H9 (cell line): ENCODE results near the gene PARP1. TPM values are rescaled to one million over a fixed set of nuclear protein-coding genes. Genes with fewer than 3 reads are reported as not detected.

Experiments
- DNase-seq: peaks from one replicate; pipeline ENCODE4 v3.0.0-alpha.2; 2017
- H2AFZ ChIP-seq: one replicate; pipeline ENCODE4 v1.6.1; 2013; ENCODE audit warnings: mild to moderate bottlenecking, low read length, control low read depth, moderate library complexity
- H2AK5ac ChIP-seq: 2 replicates; pipeline ENCODE4 v1.6.1; 2013; ENCODE audit warnings: low read length, control low read depth, mixed read lengths; ENCODE audit not compliant: insufficient read length
- H2BK120ac ChIP-seq: one replicate; pipeline ENCODE4 v1.6.1; 2013; ENCODE audit warnings: low read depth, mild to moderate bottlenecking, low read length, control low read depth, inconsistent platforms; ENCODE audit not compliant: poor library complexity, severe bottlenecking
- H2BK12ac ChIP-seq: 2 replicates; pipeline ENCODE4 v1.6.1; 2013; ENCODE audit warnings: low read length, control low read depth, mixed read lengths, low read depth; ENCODE audit not compliant: insufficient read length
- H2BK15ac ChIP-seq: 2 replicates; pipeline ENCODE4 v1.6.1; 2013; ENCODE audit warnings: low read depth, low read length, control low read depth
- H2BK20ac ChIP-seq: one replicate; pipeline ENCODE4 v1.6.1; 2013; ENCODE audit warnings: low read depth, mild to moderate bottlenecking, low read length, control low read depth, inconsistent platforms; ENCODE audit not compliant: poor library complexity, severe bottlenecking
- H2BK5ac ChIP-seq: 2 replicates; pipeline ENCODE4 v1.6.1; 2013; ENCODE audit warnings: low read length, control low read depth, mixed read lengths; ENCODE audit not compliant: insufficient read length
- H3K14ac ChIP-seq: 2 replicates; pipeline ENCODE4 v1.6.1; 2013; ENCODE audit warnings: low read length, control low read depth; ENCODE audit not compliant: insufficient read depth
- H3K18ac ChIP-seq: 2 replicates; pipeline ENCODE4 v1.6.1; 2013; ENCODE audit warnings: low read depth, mild to moderate bottlenecking, mixed read lengths, low read length, control low read depth; ENCODE audit not compliant: insufficient read length
- H3K23ac ChIP-seq: 2 replicates; pipeline ENCODE4 v1.6.1; 2013; ENCODE audit warnings: low read length, control low read depth, mixed read lengths, low read depth; ENCODE audit not compliant: insufficient read length
- H3K23me2 ChIP-seq: 2 replicates; pipeline ENCODE4 v1.6.1; 2013; ENCODE audit warnings: low read depth, mild to moderate bottlenecking, mixed read lengths, low read length, control low read depth; ENCODE audit not compliant: insufficient read length, poor library complexity, severe bottlenecking
- H3K27ac ChIP-seq: 2 replicates; pipeline ENCODE4 v1.5.1; 2013; ENCODE audit warnings: low read length, control low read depth, mixed read lengths, low read depth; ENCODE audit not compliant: insufficient read length
- H3K27me3 ChIP-seq: 2 replicates; pipeline ENCODE4 v1.6.1; 2013; ENCODE audit warnings: low read length, control low read depth, inconsistent platforms; ENCODE audit not compliant: insufficient read depth
- H3K4ac ChIP-seq: 2 replicates; pipeline ENCODE4 v1.6.1; 2013; ENCODE audit warnings: low read depth, mild to moderate bottlenecking, control low read depth, inconsistent platforms, low read length, moderate library complexity
- H3K4me1 ChIP-seq: 2 replicates; pipeline ENCODE4 v1.6.1; 2013; ENCODE audit warnings: low read length, control low read depth, inconsistent platforms; ENCODE audit not compliant: insufficient read depth
- H3K4me2 ChIP-seq: 2 replicates; pipeline ENCODE4 v1.6.1; 2013; ENCODE audit warnings: low read length, control low read depth, mixed read lengths; ENCODE audit not compliant: insufficient read length, insufficient read depth
- H3K56ac ChIP-seq: 2 replicates; pipeline ENCODE4 v1.6.1; 2013; ENCODE audit warnings: low read depth, mild to moderate bottlenecking, mixed read lengths, low read length, control low read depth; ENCODE audit not compliant: insufficient read length
- H3K79me1 ChIP-seq: 2 replicates; pipeline ENCODE4 v1.6.1; 2013; ENCODE audit warnings: low read depth, mild to moderate bottlenecking, moderate library complexity, low read length, control low read depth, inconsistent platforms; ENCODE audit not compliant: insufficient read depth, poor library complexity, severe bottlenecking
- H3K79me2 ChIP-seq: 2 replicates; pipeline ENCODE4 v1.6.1; 2013; ENCODE audit warnings: low read length, control low read depth, inconsistent platforms; ENCODE audit not compliant: insufficient read depth
- H3K9ac ChIP-seq: 2 replicates; pipeline ENCODE4 v1.6.1; 2013; ENCODE audit warnings: low read length, control low read depth, mixed read lengths; ENCODE audit not compliant: insufficient read length; ENCODE audit errors: extremely low read depth
- H3K9me3 ChIP-seq: one replicate; pipeline ENCODE4 v1.6.1; 2013; ENCODE audit warnings: low read depth, low read length, inconsistent platforms; ENCODE audit not compliant: control insufficient read depth
- H3T11ph ChIP-seq: one replicate; pipeline ENCODE4 v1.6.1; 2013; ENCODE audit warnings: mild to moderate bottlenecking, low read length, control low read depth, inconsistent platforms
- H4K20me1 ChIP-seq: one replicate; pipeline ENCODE4 v1.6.1; 2013; ENCODE audit not compliant: control insufficient read depth, insufficient read length, insufficient read depth
- H4K5ac ChIP-seq: 2 replicates; pipeline ENCODE4 v1.6.1; 2013; ENCODE audit warnings: low read depth, mild to moderate bottlenecking, mixed read lengths, low read length, control low read depth; ENCODE audit not compliant: insufficient read length
- H4K8ac ChIP-seq: replicated peaks from 2 replicates; pipeline ENCODE4 v1.6.1; 2013; ENCODE audit warnings: low read length, control low read depth, mixed read lengths, low read depth; ENCODE audit not compliant: insufficient read length
- H4K91ac ChIP-seq: 2 replicates; pipeline ENCODE4 v1.6.1; 2013; ENCODE audit warnings: low read depth, mild to moderate bottlenecking, moderate library complexity, mixed read lengths, low read length, control low read depth; ENCODE audit not compliant: insufficient read length
- H3K27ac Mint-ChIP-seq, 3 experiments: 2 replicates in 2 of 3; 3 replicates in 1 of 3; pipeline ENCODE4 v1.8.0; 2020 to 2021; ENCODE audit warnings: mixed read lengths in 3 of 3, mild to moderate bottlenecking in 1 of 3, moderate library complexity in 1 of 3
- H3K27me3 Mint-ChIP-seq: 2 replicates; pipeline ENCODE4 v1.8.0; 2021; ENCODE audit warnings: low read depth, mild to moderate bottlenecking, moderate library complexity, mixed read lengths
- H3K36me3 Mint-ChIP-seq, 3 experiments: 2 replicates in 2 of 3; 3 replicates in 1 of 3; pipeline ENCODE4 v1.8.0; 2020 to 2021; ENCODE audit warnings: low read depth in 3 of 3, mixed read lengths in 3 of 3; ENCODE audit not compliant: insufficient read depth in 1 of 3
- H3K4me1 Mint-ChIP-seq, 2 experiments: 2 replicates each; pipeline ENCODE4 v1.8.0; 2020; ENCODE audit warnings: mixed read lengths in 2 of 2
- H3K4me3 Mint-ChIP-seq, 2 experiments: 2 replicates in 1 of 2; 3 replicates in 1 of 2; pipeline ENCODE4 v1.8.0; 2020 to 2021; ENCODE audit warnings: mild to moderate bottlenecking in 2 of 2, mixed read lengths in 2 of 2, moderate library complexity in 1 of 2
- H3K9me3 Mint-ChIP-seq, 2 experiments: 2 replicates in 1 of 2; 3 replicates in 1 of 2; pipeline ENCODE4 v1.8.0; 2020; ENCODE audit warnings: mild to moderate bottlenecking in 2 of 2, mixed read lengths in 2 of 2, moderate library complexity in 1 of 2
- WGBS: extraction: QIAGEN DNeasy Blood & Tissue Kit; methylation state at CpG from one replicate; pipeline ENCODE4 v1.1.7; 2013; ENCODE audit warnings: missing lambda C conversion rate, low lambda C conversion rate, mixed read lengths; ENCODE audit not compliant: insufficient read length; ENCODE audit errors: extremely low coverage; 5-methylcytosine and 5-hydroxymethylcytosine counted together
- total RNA-seq: library from RNA; stranded (reverse); gene quantifications from 2 replicates; pipeline ENCODE4 v1.2.1, GENCODE V29; 2021
- TF ChIP-seq, protein P1 (sequence below): fragments of 200-600 bp; sonication (generic); conservative IDR thresholded peaks from 3 replicates; pipeline ENCODE4 v1.8.0; 2021; ENCODE audit warnings: antibody characterized with exemption, mild to moderate bottlenecking

Gene PARP1
- total RNA-seq, 1 experiment from 2014 or later = 337 TPM

DNA sequence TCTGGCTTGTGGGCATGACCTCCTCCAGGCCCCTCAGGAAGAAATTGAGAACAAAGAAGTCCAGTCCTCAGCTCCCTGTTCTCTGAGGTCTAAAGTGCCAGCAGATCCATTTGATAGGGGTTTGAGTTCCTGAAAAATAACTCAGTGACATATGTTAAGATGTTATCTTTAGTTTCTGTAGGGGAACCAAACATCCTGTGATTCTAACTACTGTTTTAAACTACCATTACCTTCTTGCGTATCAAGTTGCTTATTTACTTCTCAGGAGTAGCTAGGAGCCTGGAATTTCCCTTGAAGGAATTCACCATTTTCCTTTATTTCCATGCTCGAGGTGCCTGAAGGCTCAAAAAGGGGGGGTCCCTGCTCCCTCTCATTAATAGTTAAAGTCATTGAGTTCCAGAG is 80.1 kb downstream of the PARP1 start:
- H3K4me1 ChIP-seq = no peaks in the 10 kb centered on the region
- Mint-ChIP-seq H3K4me3 (no peak overlapping the region), H3K36me3 (no peaks in the 10 kb centered on the region), H3K27me3 (peaks cover 3% of the 10 kb centered on the region; the same call in 1 of the 2 replicates), H3K27ac (no peak overlapping the region), H3K4me1 (no peaks in the 10 kb centered on the region; a peak in 1 of 4 replicates), H3K9me3 (no peaks in the 10 kb centered on the region)
- WGBS = no CpG with 5 or more reads among the region's 2 CpGs
- H4K8ac ChIP-seq = no peak overlapping the region
- no peak for DNase-seq
- no peak overlapping the region for H2AFZ ChIP-seq
- H3K18ac ChIP-seq = no peak overlapping the region
- H3K14ac ChIP-seq = no peak overlapping the region
- no peak overlapping the region for H2BK120ac ChIP-seq
- H3K4me2 ChIP-seq = no peak overlapping the region
- no peak overlapping the region for H2AK5ac ChIP-seq
- H3K27ac ChIP-seq = no peak overlapping the region
- H2BK5ac ChIP-seq = no peak overlapping the region
- H2BK20ac ChIP-seq = no peak overlapping the region
- no peak overlapping the region for H3T11ph ChIP-seq
- H3K4ac ChIP-seq = no peak overlapping the region
- no peak overlapping the region for H3K9ac ChIP-seq
- no peaks in the 10 kb centered on the region for H4K20me1 ChIP-seq
- H3K27me3 ChIP-seq = no peaks in the 10 kb centered on the region
- no peak overlapping the region for H3K23ac ChIP-seq
- no peaks in the 10 kb centered on the region for H3K79me2 ChIP-seq
- H3K56ac ChIP-seq = no peak overlapping the region
- no peak overlapping the region for H4K91ac ChIP-seq
- TF ChIP-seq, protein P1, sequence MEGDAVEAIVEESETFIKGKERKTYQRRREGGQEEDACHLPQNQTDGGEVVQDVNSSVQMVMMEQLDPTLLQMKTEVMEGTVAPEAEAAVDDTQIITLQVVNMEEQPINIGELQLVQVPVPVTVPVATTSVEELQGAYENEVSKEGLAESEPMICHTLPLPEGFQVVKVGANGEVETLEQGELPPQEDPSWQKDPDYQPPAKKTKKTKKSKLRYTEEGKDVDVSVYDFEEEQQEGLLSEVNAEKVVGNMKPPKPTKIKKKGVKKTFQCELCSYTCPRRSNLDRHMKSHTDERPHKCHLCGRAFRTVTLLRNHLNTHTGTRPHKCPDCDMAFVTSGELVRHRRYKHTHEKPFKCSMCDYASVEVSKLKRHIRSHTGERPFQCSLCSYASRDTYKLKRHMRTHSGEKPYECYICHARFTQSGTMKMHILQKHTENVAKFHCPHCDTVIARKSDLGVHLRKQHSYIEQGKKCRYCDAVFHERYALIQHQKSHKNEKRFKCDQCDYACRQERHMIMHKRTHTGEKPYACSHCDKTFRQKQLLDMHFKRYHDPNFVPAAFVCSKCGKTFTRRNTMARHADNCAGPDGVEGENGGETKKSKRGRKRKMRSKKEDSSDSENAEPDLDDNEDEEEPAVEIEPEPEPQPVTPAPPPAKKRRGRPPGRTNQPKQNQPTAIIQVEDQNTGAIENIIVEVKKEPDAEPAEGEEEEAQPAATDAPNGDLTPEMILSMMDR = no peak
- no peaks in the 10 kb centered on the region for H3K23me2 ChIP-seq
- H3K79me1 ChIP-seq = no peaks in the 10 kb centered on the region
- H2BK12ac ChIP-seq = no peak overlapping the region
- no peak overlapping the region for H4K5ac ChIP-seq
- H3K9me3 ChIP-seq = no peaks in the 10 kb centered on the region
- H2BK15ac ChIP-seq = no peak overlapping the region
